Right lobe of liver (tissue), 6 donors: ENCODE measurements around the gene DIPK2A. TPM values are rescaled to one million over a fixed set of nuclear protein-coding genes. Genes with fewer than 3 reads are reported as not detected.
A peak's percentile ranks its signal among the peaks of the same experiment; 100 is the strongest.

Experiments
- ATAC-seq, 4 donors: fragments of 200-7000 bp; cut with Tn5 transposase; one replicate each; pipeline ENCODE4 v1.9.1; 2020; ENCODE audit warnings: mild to moderate bottlenecking in 4 of 4, moderate library complexity in 4 of 4
- DNase-seq, 3 donors: peaks; one replicate each; pipeline ENCODE4 v3.0.0-alpha.2; 2020
- H3K27ac ChIP-seq, 3 donors: fragments of 200-600 bp; one replicate each; pipeline ENCODE4 v1.8.0; 2022
- H3K27me3 ChIP-seq, 2 donors: fragments of 200-600 bp; one replicate each; pipeline ENCODE4 v1.8.0; 2022
- H3K36me3 ChIP-seq, 4 donors: fragments of 200-600 bp; sonication (generic) in 1 of 4; one replicate each; pipeline versions ENCODE4 v1.5.1 to v1.8.0; 2017 to 2022; ENCODE audit warnings: control low read depth in 1 of 4
- H3K4me1 ChIP-seq, 4 donors: fragments of 200-600 bp; sonication (generic) in 1 of 4; one replicate each; pipeline versions ENCODE4 v1.5.1 to v1.8.0; 2017 to 2022; ENCODE audit warnings: control low read depth in 1 of 4
- H3K4me3 ChIP-seq, 3 donors: fragments of 200-600 bp; one replicate each; pipeline ENCODE4 v1.8.0; 2022
- H3K9me3 ChIP-seq, 4 donors: fragments of 200-600 bp; sonication (generic) in 1 of 4; one replicate each; pipeline versions ENCODE4 v1.5.1 to v1.8.0; 2017 to 2022; ENCODE audit warnings: control low read depth in 1 of 4
- CTCF ChIP-seq, 4 donors: fragments of 200-600 bp in 3 of 4; fragments of 450-650 bp in 1 of 4; IDR thresholded peaks; one replicate each; pipeline versions ENCODE4 v1.5.1 to v1.8.0; 2016 to 2022; ENCODE audit warnings: antibody characterized with exemption in 4 of 4, mild to moderate bottlenecking in 2 of 4
- POLR2A ChIP-seq: fragments of 450-650 bp; IDR thresholded peaks from one replicate; pipeline ENCODE4 v1.6.1; 2017; ENCODE audit warnings: antibody characterized with exemption, mild to moderate bottlenecking
- WGBS: methylation state at CpG from one replicate; pipeline ENCODE4 v1.1.6; 2018; ENCODE audit warnings: low coverage, low lambda C conversion rate; ENCODE audit not compliant: insufficient coverage; ENCODE audit errors: missing lambda C conversion rate; 5-methylcytosine and 5-hydroxymethylcytosine counted together
- intact Hi-C, 2 donors: fragments of 100-400 bp; cut with DNase I; formaldehyde crosslinking; loops; one replicate each; pipeline versions ENCODE4 v1.11.2 to v1.14.1; 2022
- total RNA-seq, 6 experiments: library from RNA; depleted of rRNA in 2 of 6; stranded (reverse); fragments of >200 nt in 2 of 6; fragmentation: NEBNext Ultra II Directional in 3 of 6; extraction: Animal tissue kit (Norgen Biotek cat#: 25700) in 3 of 6; gene quantifications; one replicate each; pipeline versions ENCODE4 v1.1.0 to v1.2.4, GENCODE V29; 2016 to 2023
- donor health status: DM: no; HTN: yes; CAD: no.
- donor health status: DM: no; HTN: no; CAD: no.
- donor health status: DM: no; HTN: no; CAD: no.
- donor health status: DM: no; HTN: yes; CAD: no.
- donor health status: DM: no; HTN: yes; CAD: no.

The DIPK2A gene
- total RNA-seq, 6 experiments from 2014 or later = 5.4 to 16.6 (median 14.5) TPM

DNA sequence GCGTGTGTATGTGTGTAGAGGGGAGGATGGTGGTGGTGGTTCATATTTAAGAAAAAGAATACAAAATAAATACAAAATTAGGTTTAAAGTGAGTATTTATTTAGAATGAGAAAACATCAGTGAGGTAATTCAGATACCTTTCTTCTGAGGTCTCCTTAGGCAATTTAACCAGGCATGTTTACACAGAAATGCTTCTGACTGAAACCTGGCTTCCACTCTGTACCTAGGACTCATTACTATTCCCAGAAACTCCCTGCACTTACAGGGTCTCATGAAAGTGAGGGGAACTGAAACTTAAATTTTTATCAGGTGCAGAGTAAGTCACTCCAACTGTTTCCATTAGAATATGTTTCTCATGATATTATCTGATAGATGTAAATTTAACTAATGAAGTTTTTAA is 10.3 kb upstream of the DIPK2A start:
- no peak for ATAC-seq

DNA sequence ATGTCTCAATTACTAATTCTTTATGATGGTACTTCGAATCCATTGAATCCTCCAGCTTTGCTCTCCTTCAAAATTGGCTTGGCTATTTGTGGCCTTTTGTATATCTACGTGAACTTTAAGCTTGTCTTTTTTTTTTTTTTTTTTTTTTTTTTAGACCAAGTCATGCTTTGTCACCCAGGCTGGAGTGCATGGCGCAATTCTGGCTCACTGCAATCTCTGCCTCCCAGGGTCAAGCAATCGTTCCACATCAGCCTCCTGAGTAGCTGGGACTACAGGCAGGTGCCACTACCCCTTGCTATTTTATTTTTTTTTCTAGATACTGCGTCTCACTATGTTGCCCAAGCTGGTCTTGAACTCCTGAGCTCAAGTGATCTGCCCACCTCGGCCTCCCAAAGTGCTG is 7.7 kb upstream of the DIPK2A start:
- intact Hi-C loops = no loop called here
- no peak for DNase-seq
- TF ChIP-seq CTCF (IDR thresholded peaks at IDR 0.05) (no peak), POLR2A (no peak)
- no peak for ATAC-seq
- H3K36me3 ChIP-seq = no peaks in the 10 kb centered on the region
- H3K4me1 ChIP-seq = no peaks in the 10 kb centered on the region
- H3K27me3 ChIP-seq = no peaks in the 10 kb centered on the region
- no peaks in the 10 kb centered on the region for H3K9me3 ChIP-seq
- H3K4me3 ChIP-seq = no peak overlapping the region
- no peak overlapping the region for H3K27ac ChIP-seq
- WGBS = 59% methylated on average over 5 of the region's 6 CpGs

More for the DNA sequence above, 10.3 kb upstream of the DIPK2A start:
- Histone ChIP-seq H3K4me3 (no peak overlapping the region), H3K9me3 (no peaks in the 10 kb centered on the region), H3K4me1 (no peaks in the 10 kb centered on the region), H3K27ac (no peak overlapping the region), H3K27me3 (no peaks in the 10 kb centered on the region), H3K36me3 (no peaks in the 10 kb centered on the region)
- intact Hi-C loops = no loop called here
- DNase-seq = no peak
- WGBS = 78% methylated on average over 1 of the region's 1 CpG
- TF ChIP-seq CTCF (IDR thresholded peaks at IDR 0.05) (no peak), POLR2A (no peak)

GRCh38 chr3:143970773-143971358 is 757 bp upstream of the DIPK2A start:
- no peak for TF ChIP-seq POLR2A
- peak in 1 of 4 donors; percentile 4 for TF ChIP-seq CTCF (IDR thresholded peaks at IDR 0.05)
- Histone ChIP-seq H3K4me1 (peaks cover 0 to 19% (median 4%) of the 10 kb centered on the region in 4 donors), H3K36me3 (no peaks in the 10 kb centered on the region), H3K27ac (peak overlapping the region; percentile 95 to 99 (median 98)), H3K9me3 (no peaks in the 10 kb centered on the region), H3K4me3 (peak overlapping the region; percentile 70 to 89 (median 87)), H3K27me3 (no peaks in the 10 kb centered on the region)
- intact Hi-C loops = no loop called here
- peak; percentile 1 to 9 (median 6) for ATAC-seq
- 2% methylated on average over 35 of the region's 37 CpGs for WGBS
- DNase-seq = peak; percentile 64 to 72 (median 68)

DNA sequence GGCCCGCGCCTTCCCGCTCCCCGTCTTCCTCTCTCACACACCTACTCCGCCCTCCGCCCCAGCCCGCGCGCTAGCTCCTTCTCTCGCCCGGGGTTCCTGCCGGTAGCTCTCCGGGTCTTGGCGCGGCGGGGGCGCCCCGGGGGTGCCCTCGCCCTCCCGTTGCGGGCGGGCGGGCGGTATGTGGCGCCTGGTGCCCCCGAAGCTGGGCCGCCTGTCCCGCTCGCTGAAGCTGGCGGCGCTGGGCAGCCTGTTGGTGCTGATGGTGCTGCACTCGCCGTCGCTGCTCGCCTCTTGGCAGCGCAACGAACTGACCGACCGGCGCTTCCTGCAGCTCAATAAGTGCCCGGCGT is 507 bp downstream of the DIPK2A start:
- Histone ChIP-seq H3K27ac (peak overlapping the region; percentile 95 to 99 (median 98)), H3K36me3 (no peaks in the 10 kb centered on the region), H3K4me3 (peak overlapping the region; percentile 70 to 89 (median 87)), H3K9me3 (no peaks in the 10 kb centered on the region), H3K4me1 (peaks cover 0 to 23% (median 4%) of the 10 kb centered on the region in 4 donors), H3K27me3 (no peaks in the 10 kb centered on the region)
- 0% methylated on average over 2 of the region's 42 CpGs for WGBS
- TF ChIP-seq CTCF (IDR thresholded peaks at IDR 0.05) = no peak
- TF ChIP-seq POLR2A = no peak
- intact Hi-C loops = no loop called here
- ATAC-seq = peak; percentile 1 to 11 (median 4)
- DNase-seq = no peak
